Coronary artery (tissue), 2 donors: ENCODE results near the gene KPNB1.

Experiments used
- DNase-seq: peaks from one replicate; pipeline ENCODE4 v3.0.0-alpha.2; 2017; ENCODE audit warnings: low spot score
- H3K27ac ChIP-seq, 2 donors: fragments of 200-600 bp; sonication (generic); one replicate each; pipeline ENCODE4 v1.5.1; 2016 to 2019
- H3K4me3 ChIP-seq: fragments of 200-600 bp; sonication (generic); 2 replicates; pipeline ENCODE4 v1.5.1; 2016; ENCODE audit warnings: mild to moderate bottlenecking, moderate library complexity
- TF ChIP-seq, protein P1 (sequence below): fragments of 200-600 bp; sonication (generic); IDR thresholded peaks from one replicate; pipeline ENCODE4 v1.5.1; 2019; ENCODE audit warnings: antibody characterized with exemption

KPNB1 gene

GRCh38 chr17:47702391-47702995 is 52.8 kb downstream of the KPNB1 start:
- TF ChIP-seq, protein P1, sequence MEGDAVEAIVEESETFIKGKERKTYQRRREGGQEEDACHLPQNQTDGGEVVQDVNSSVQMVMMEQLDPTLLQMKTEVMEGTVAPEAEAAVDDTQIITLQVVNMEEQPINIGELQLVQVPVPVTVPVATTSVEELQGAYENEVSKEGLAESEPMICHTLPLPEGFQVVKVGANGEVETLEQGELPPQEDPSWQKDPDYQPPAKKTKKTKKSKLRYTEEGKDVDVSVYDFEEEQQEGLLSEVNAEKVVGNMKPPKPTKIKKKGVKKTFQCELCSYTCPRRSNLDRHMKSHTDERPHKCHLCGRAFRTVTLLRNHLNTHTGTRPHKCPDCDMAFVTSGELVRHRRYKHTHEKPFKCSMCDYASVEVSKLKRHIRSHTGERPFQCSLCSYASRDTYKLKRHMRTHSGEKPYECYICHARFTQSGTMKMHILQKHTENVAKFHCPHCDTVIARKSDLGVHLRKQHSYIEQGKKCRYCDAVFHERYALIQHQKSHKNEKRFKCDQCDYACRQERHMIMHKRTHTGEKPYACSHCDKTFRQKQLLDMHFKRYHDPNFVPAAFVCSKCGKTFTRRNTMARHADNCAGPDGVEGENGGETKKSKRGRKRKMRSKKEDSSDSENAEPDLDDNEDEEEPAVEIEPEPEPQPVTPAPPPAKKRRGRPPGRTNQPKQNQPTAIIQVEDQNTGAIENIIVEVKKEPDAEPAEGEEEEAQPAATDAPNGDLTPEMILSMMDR = no peak
- no peak overlapping the region for H3K27ac ChIP-seq
- no peak overlapping the region for H3K4me3 ChIP-seq
- no peak for DNase-seq

GRCh38 chr17:47703191-47703591 is 53.5 kb downstream of the KPNB1 start:
- Histone ChIP-seq H3K27ac (no peak overlapping the region), H3K4me3 (no peak overlapping the region)
- TF ChIP-seq, protein P1 = no peak
- no peak for DNase-seq

- no peak overlapping the region for H3K27ac ChIP-seq
- TF ChIP-seq, protein P1 = no peak
- no peak for DNase-seq
- H3K4me3 ChIP-seq = no peak overlapping the region
These were observed 54.0 kb downstream of the KPNB1 start for GRCh38 chr17:47703671-47704070.

- Histone ChIP-seq H3K27ac (no peak overlapping the region), H3K4me3 (no peak overlapping the region)
- no peak for DNase-seq
- TF ChIP-seq, protein P1 = no peak
These were observed 54.4 kb downstream of the KPNB1 start for GRCh38 chr17:47704116-47704515.

DNA sequence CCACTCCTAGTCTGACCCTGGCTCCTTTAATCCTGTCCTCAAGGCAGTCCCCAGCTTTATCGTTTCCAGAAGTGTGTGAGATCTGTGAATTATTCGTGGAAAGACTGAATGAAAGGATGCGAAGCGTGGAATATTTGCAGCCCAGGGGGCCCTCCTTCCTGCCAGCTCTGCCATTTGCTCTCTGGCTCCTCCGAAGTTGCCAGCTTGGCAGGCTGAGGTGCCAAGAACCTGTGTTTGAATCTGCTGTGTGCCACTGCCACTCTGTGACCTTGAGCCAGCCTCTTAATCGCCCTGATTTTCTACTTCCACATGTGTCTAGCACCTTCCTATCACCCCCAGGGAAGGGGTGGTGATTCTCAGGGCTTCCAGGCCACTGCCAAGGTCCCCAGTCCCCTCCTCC is 55.0 kb downstream of the KPNB1 start:
- no peak for DNase-seq
- Histone ChIP-seq H3K4me3 (no peak overlapping the region), H3K27ac (no peak overlapping the region)
- TF ChIP-seq, protein P1 = no peak

DNA sequence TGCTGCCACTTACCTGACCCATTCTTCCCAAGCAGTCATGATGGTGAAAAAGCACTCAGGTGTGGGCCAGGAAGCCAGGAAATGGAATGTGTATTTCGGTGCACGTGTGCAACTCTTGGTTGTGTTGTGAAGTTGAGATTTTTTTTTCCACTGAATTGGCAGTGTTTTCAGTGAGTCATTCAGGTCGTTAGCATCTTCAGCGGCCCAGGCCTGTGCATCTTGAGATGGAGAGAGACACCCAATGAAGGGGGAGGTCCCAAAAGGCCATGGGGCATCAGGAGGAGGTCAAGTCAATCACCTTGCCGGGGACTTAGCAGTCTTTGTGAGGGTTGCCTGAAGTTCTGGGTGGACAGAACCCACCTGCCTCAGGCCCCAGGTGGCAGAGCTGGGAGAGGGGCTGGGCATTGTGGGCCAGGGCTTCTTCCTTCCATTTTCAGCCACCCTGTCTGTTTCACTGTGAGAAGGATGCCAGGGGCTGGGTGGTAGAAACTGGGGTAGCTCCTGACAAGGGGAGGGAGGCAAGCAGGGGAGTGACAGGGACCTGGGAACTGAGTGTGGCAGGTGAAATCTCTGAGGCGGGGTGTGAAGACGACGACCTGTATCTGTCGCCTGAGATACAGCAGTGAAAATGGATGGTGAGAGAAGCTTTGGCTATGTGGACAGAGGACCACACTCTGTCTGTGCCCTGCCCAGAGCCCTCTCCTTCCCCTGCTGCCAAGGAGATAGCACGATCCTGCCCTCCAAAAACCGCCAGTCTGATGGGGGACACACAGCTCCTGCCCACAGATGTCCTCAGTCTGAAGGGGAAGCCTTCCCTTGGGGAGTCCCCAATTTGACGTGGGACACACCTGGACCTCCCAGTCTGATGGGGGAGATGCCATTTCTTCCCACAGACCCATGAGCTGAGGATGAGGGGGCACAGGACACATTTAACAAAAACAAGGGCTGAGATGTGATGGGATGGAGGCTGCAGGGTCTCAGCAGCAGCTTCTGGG is 56.1 kb downstream of the KPNB1 start:
- DNase-seq = no peak
- TF ChIP-seq, protein P1 = no peak
- Histone ChIP-seq H3K4me3 (no peak overlapping the region), H3K27ac (peak overlapping the region in 1 of 2 donors; percentile 53)
